ENCODE data around the gene CETN3. TPM values are rescaled to one million over a fixed set of nuclear protein-coding genes. Genes with fewer than 3 reads are reported as not detected.

CETN3 gene
- total RNA-seq, 1 experiment from 2014 or later: 23.8 TPM

Other genes starting within 250 kb of the CETN3 start
- gene MBLAC2, start 65.0 kb upstream of the CETN3 start, total RNA-seq (2014; rRNA removed; shearing (Covaris generic)): 3.1 and 3.3 TPM in 2 replicates
- 2.5 and 5.0 TPM in 2 replicates for gene POLR3G, start 65.1 kb upstream of the CETN3 start, total RNA-seq (2014; rRNA removed; shearing (Covaris generic))
- gene LYSMD3, start 119.8 kb upstream of the CETN3 start, total RNA-seq (2014; rRNA removed; shearing (Covaris generic)): 12.2 and 20.0 TPM in 2 replicates
- 0.13 TPM in 1 of 2 replicates, not detected in the other for gene ADGRV1, start 149.0 kb upstream of the CETN3 start, total RNA-seq (2014; rRNA removed; shearing (Covaris generic))

Data from SJSA1 (cell line).